HCT116 (cell line): Measurements from ENCODE around the gene FUNDC2. TPM values are rescaled to one million over a fixed set of nuclear protein-coding genes. Genes with fewer than 3 reads are reported as not detected.

ENCODE experiments used
- ATAC-seq: fragments of 200-7000 bp; cut with Tn5 transposase; 2 replicates; pipeline ENCODE4 v1.9.1; 2020; ENCODE audit warnings: mild to moderate bottlenecking, moderate library complexity
- BruUV-seq: library from RNA; stranded (reverse); fragments of 400-500 nt; replicated peaks from 2 replicates; lab custom pipeline; 2021; lab: Mats Ljungman, UMichigan
- CTCF ChIA-PET: fragments of 300-600 bp; sonication (Branson Sonifier 250); formaldehyde crosslinking; loops from one replicate; lab custom pipeline; 2021; ENCODE audit warnings: antibody characterized with exemption; lab: Charles Lee
- POLR2A ChIA-PET: fragments of 300-600, 350-600 bp; sonication (Branson Sonifier 250); formaldehyde crosslinking; loops from one replicate; lab custom pipeline; 2021; ENCODE audit warnings: antibody characterized with exemption; lab: Charles Lee
- RAD21 ChIA-PET, 2 experiments: fragments of 300-600 bp; sonication (Branson Sonifier 250); formaldehyde crosslinking; loops; one replicate each; lab custom pipeline; 2023; ENCODE audit warnings: low total read pairs in 2 of 2; ENCODE audit not compliant: uncharacterized antibody in 2 of 2, unreplicated experiment in 2 of 2, low non-redundant PET in 1 of 2; lab: Charles Lee
- DNase-seq: peaks from one replicate; pipeline ENCODE4 v3.0.0-alpha.2; 2010; ENCODE audit warnings: low read depth, low spot score
- H2AFZ ChIP-seq: fragments of 200-600 bp; shearing (Covaris generic), sonication (generic); 2 replicates; pipeline ENCODE4 v1.6.1; 2017; ENCODE audit warnings: low read depth, mixed run types, mixed read lengths, antibody characterized with exemption, low read length; ENCODE audit not compliant: poor library complexity, severe bottlenecking
- H3K27ac ChIP-seq: 2 replicates; pipeline ENCODE4 v1.5.1; 2012; ENCODE audit warnings: low read depth, low read length
- H3K27me3 ChIP-seq: fragments of 200-600 bp; sonication (generic); 2 replicates; pipeline ENCODE4 v1.6.1; 2016; ENCODE audit warnings: mixed run types, low read length, mixed read lengths; ENCODE audit not compliant: insufficient read depth
- H3K36me3 ChIP-seq, 2 experiments: fragments of 200-500 bp in 1 of 2; fragments of 200-600 bp in 1 of 2; sonication (Bioruptor generic) in 1 of 2; sonication (generic) in 1 of 2; 2 replicates each; pipeline versions ENCODE4 v1.5.1 to v1.6.1; 2014 to 2016; ENCODE audit warnings: low read length in 2 of 2, inconsistent platforms in 1 of 2, mixed read lengths in 1 of 2, mixed run types in 1 of 2; ENCODE audit not compliant: insufficient read depth in 2 of 2, control insufficient read depth in 1 of 2
- H3K4me1 ChIP-seq, 2 experiments: fragments of 200-600 bp in 1 of 2; sonication (generic) in 1 of 2; 2 replicates each; pipeline versions ENCODE4 v1.5.1 to v1.6.1; 2012 to 2017; ENCODE audit warnings: low read length in 2 of 2, inconsistent platforms in 1 of 2, mild to moderate bottlenecking in 1 of 2, mixed read lengths in 1 of 2, mixed run types in 1 of 2, moderate library complexity in 1 of 2; ENCODE audit not compliant: insufficient read depth in 2 of 2, control insufficient read depth in 1 of 2
- H3K4me2 ChIP-seq: fragments of 200-600 bp; sonication (generic); 2 replicates; pipeline ENCODE4 v1.6.1; 2017; ENCODE audit warnings: mixed run types, low read length, mixed read lengths
- H3K4me3 ChIP-seq, 2 experiments: fragments of 200-600 bp in 1 of 2; sonication (generic) in 1 of 2; replicated peaks in 1 of 2; 2 replicates each; pipeline ENCODE4 v1.5.1; 2011 to 2016; ENCODE audit warnings: low read length in 2 of 2, control low read depth in 1 of 2, low read depth in 1 of 2, mild to moderate bottlenecking in 1 of 2, mixed read lengths in 1 of 2, mixed run types in 1 of 2
- H3K79me2 ChIP-seq: fragments of 200-600 bp; sonication (generic); 2 replicates; pipeline ENCODE4 v1.6.1; 2017; ENCODE audit warnings: mild to moderate bottlenecking, mixed run types, low read length, moderate library complexity, mixed read lengths; ENCODE audit not compliant: insufficient read depth
- H3K9ac ChIP-seq: fragments of 200-600 bp; sonication (generic); 2 replicates; pipeline ENCODE4 v1.6.1; 2016; ENCODE audit warnings: low read length, mixed read lengths
- H3K9me2 ChIP-seq: fragments of 200-600 bp; sonication (generic), shearing (Covaris generic); 2 replicates; pipeline ENCODE4 v1.6.1; 2017; ENCODE audit warnings: mixed run types, mild to moderate bottlenecking, moderate library complexity; ENCODE audit not compliant: insufficient read depth
- H3K9me3 ChIP-seq, 2 experiments: fragments of 200-500 bp in 1 of 2; fragments of 200-600 bp in 1 of 2; sonication (Bioruptor generic) in 1 of 2; sonication (generic) in 1 of 2; 2 replicates each; pipeline ENCODE4 v1.6.1; 2014 to 2017; ENCODE audit warnings: low read length in 2 of 2, mixed read lengths in 2 of 2, inconsistent platforms in 1 of 2, low read depth in 1 of 2, mild to moderate bottlenecking in 1 of 2, mixed run types in 1 of 2, moderate library complexity in 1 of 2; ENCODE audit not compliant: control insufficient read depth in 1 of 2, insufficient read depth in 1 of 2
- H4K20me1 ChIP-seq: fragments of 200-600 bp; sonication (generic), shearing (Covaris generic); 2 replicates; pipeline ENCODE4 v1.6.1; 2017; ENCODE audit warnings: mixed run types, mild to moderate bottlenecking, moderate library complexity; ENCODE audit not compliant: insufficient read depth
- CBX3 ChIP-seq: IDR thresholded peaks from 2 replicates; pipeline ENCODE4 v1.6.1; 2012; ENCODE audit warnings: low read depth
- EGR1 ChIP-seq: IDR thresholded peaks from 2 replicates; pipeline ENCODE4 v1.6.1; 2012; ENCODE audit warnings: low read depth
- ELF1 ChIP-seq: IDR thresholded peaks from 2 replicates; pipeline ENCODE4 v1.6.1; 2012; ENCODE audit warnings: low read depth, borderline replicate concordance
- FOSL1 ChIP-seq: IDR thresholded peaks from 2 replicates; pipeline ENCODE4 v1.6.1; 2012; ENCODE audit warnings: low read depth
- JUND ChIP-seq: IDR thresholded peaks from 2 replicates; pipeline ENCODE4 v1.6.1; 2012
- POLR2A ChIP-seq: IDR thresholded peaks from 2 replicates; pipeline ENCODE4 v1.7.0; 2011; ENCODE audit warnings: borderline replicate concordance; ENCODE audit not compliant: insufficient read depth, insufficient read length; ENCODE audit errors: extremely low read depth
- POLR2AphosphoS5 ChIP-seq: IDR thresholded peaks from 2 replicates; pipeline ENCODE4 v1.6.1; 2011; ENCODE audit warnings: mild to moderate bottlenecking, low read depth, low read length, moderate library complexity
- RAD21 ChIP-seq: IDR thresholded peaks from 2 replicates; pipeline ENCODE4 v1.6.1; 2012; ENCODE audit warnings: low read depth, mild to moderate bottlenecking
- SP1 ChIP-seq: IDR thresholded peaks from 2 replicates; pipeline ENCODE4 v1.6.1; 2012; ENCODE audit warnings: low read depth
- SRF ChIP-seq: IDR thresholded peaks from 2 replicates; pipeline ENCODE4 v1.6.1; 2012; ENCODE audit warnings: low read depth
- TCF7L2 ChIP-seq: IDR thresholded peaks from 2 replicates; pipeline ENCODE4 v1.7.0; 2011; ENCODE audit warnings: borderline replicate concordance, inconsistent platforms; ENCODE audit not compliant: insufficient read depth, insufficient read length; ENCODE audit errors: extremely low read depth
- ZFX ChIP-seq: fragments of 450-650 bp; IDR thresholded peaks from 2 replicates; pipeline ENCODE4 v1.6.1; 2017
- intact Hi-C: fragments of 100-400 bp; cut with micrococcal nuclease; formaldehyde crosslinking; loops from 2 replicates; pipeline ENCODE4 v1.10.0; 2022
- total RNA-seq: library from RNA; stranded (reverse); gene quantifications from one replicate; pipeline ENCODE4 v1.2.1, GENCODE V29; 2021; ENCODE audit not compliant: unreplicated experiment
- TF ChIP-seq, protein P1 (sequence below): IDR thresholded peaks from 2 replicates; pipeline ENCODE4 v1.6.1; 2012
- TF ChIP-seq, protein P2 (sequence below): IDR thresholded peaks from 2 replicates; pipeline ENCODE4 v1.6.1; 2012
- TF ChIP-seq, protein P3 (sequence below), 3 experiments: fragments of 200-600 bp in 1 of 3; sonication (generic) in 1 of 3; IDR thresholded peaks in 2 of 3; conservative IDR thresholded peaks in 1 of 3; 2 replicates each; pipeline ENCODE4 v1.5.1; 2012 to 2017; ENCODE audit warnings: low read depth in 2 of 3, low read length in 2 of 3, antibody characterized with exemption in 1 of 3, borderline replicate concordance in 1 of 3, control low read depth in 1 of 3, mild to moderate bottlenecking in 1 of 3, mixed read lengths in 1 of 3, mixed run types in 1 of 3, moderate library complexity in 1 of 3; ENCODE audit not compliant: insufficient read depth in 1 of 3
- TF ChIP-seq, protein P4 (sequence below): IDR thresholded peaks from 2 replicates; pipeline ENCODE4 v1.6.1; 2011; ENCODE audit warnings: mild to moderate bottlenecking, low read length, moderate library complexity; ENCODE audit not compliant: insufficient replicate concordance; ENCODE audit errors: extremely low read depth
- TF ChIP-seq, protein P5 (sequence below): IDR thresholded peaks from 2 replicates; pipeline ENCODE4 v1.6.1; 2012; ENCODE audit warnings: low read depth

The FUNDC2 gene
- total RNA-seq, 1 experiment from 2014 or later: 32.5 TPM

DNA sequence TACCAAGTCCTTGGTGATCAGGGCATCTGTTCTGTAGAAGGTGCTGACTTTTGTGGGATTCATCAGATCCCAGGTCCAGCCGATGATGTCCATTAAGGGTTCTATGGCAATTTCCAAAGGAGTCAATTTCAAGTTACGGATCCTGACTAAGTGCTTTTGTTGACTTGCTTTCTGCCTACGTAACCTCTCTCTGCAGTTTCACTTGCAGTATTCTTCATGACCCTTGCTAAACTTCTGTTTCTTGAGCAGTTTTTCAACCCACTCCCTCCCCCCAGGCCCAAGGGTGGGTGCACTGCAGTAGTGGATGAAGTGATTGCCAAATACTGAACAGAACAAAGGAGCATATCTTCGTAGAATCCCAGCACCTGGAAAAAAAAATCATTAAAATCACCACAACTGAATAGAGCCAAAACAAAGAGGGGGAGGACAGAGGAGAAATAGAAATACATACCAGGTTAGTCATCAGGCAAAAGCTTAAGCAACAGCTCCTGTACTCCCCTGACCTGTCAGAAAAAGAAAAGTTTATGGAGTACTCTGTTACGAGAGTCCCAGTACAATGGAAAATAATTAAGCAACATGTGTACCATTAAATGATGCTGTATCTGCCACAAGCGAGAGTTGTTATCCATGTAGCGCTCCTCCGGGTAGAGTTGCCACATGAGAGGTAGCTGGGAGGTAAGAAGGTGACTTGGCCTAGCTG, 38.5 kb downstream of the FUNDC2 start:
- CTCF ChIA-PET: interaction anchor here (0.6 kb wide), 1 partner anchor 8 kb away, joined by 3 read pairs; no protein-coding TSS in a partner anchor
- TF ChIP-seq, protein P1, sequence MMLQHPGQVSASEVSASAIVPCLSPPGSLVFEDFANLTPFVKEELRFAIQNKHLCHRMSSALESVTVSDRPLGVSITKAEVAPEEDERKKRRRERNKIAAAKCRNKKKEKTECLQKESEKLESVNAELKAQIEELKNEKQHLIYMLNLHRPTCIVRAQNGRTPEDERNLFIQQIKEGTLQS: no peak
- TF ChIP-seq FOSL1 (no peak), SRF (no peak), RAD21 (no peak), POLR2AphosphoS5 (no peak), ZFX (no peak), CBX3 (no peak), SP1 (no peak), ELF1 (no peak), JUND (no peak), POLR2A (no peak), TCF7L2 (no peak), EGR1 (no peak)
- TF ChIP-seq, protein P2, sequence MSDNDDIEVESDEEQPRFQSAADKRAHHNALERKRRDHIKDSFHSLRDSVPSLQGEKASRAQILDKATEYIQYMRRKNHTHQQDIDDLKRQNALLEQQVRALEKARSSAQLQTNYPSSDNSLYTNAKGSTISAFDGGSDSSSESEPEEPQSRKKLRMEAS: no peak
- TF ChIP-seq, protein P3, sequence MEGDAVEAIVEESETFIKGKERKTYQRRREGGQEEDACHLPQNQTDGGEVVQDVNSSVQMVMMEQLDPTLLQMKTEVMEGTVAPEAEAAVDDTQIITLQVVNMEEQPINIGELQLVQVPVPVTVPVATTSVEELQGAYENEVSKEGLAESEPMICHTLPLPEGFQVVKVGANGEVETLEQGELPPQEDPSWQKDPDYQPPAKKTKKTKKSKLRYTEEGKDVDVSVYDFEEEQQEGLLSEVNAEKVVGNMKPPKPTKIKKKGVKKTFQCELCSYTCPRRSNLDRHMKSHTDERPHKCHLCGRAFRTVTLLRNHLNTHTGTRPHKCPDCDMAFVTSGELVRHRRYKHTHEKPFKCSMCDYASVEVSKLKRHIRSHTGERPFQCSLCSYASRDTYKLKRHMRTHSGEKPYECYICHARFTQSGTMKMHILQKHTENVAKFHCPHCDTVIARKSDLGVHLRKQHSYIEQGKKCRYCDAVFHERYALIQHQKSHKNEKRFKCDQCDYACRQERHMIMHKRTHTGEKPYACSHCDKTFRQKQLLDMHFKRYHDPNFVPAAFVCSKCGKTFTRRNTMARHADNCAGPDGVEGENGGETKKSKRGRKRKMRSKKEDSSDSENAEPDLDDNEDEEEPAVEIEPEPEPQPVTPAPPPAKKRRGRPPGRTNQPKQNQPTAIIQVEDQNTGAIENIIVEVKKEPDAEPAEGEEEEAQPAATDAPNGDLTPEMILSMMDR (IDR thresholded peaks at IDR 0.05 in 2 of 3, conservative IDR thresholded peaks at IDR 0.05 in 1 of 3; ENCODE audit: borderline replicate concordance in 1 of 3, insufficient read depth in 1 of 3, low read depth in 2 of 3, low read length in 2 of 3): no peak
- TF ChIP-seq, protein P4, sequence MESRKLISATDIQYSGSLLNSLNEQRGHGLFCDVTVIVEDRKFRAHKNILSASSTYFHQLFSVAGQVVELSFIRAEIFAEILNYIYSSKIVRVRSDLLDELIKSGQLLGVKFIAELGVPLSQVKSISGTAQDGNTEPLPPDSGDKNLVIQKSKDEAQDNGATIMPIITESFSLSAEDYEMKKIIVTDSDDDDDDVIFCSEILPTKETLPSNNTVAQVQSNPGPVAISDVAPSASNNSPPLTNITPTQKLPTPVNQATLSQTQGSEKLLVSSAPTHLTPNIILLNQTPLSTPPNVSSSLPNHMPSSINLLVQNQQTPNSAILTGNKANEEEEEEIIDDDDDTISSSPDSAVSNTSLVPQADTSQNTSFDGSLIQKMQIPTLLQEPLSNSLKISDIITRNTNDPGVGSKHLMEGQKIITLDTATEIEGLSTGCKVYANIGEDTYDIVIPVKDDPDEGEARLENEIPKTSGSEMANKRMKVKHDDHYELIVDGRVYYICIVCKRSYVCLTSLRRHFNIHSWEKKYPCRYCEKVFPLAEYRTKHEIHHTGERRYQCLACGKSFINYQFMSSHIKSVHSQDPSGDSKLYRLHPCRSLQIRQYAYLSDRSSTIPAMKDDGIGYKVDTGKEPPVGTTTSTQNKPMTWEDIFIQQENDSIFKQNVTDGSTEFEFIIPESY: no peak
- TF ChIP-seq, protein P5, sequence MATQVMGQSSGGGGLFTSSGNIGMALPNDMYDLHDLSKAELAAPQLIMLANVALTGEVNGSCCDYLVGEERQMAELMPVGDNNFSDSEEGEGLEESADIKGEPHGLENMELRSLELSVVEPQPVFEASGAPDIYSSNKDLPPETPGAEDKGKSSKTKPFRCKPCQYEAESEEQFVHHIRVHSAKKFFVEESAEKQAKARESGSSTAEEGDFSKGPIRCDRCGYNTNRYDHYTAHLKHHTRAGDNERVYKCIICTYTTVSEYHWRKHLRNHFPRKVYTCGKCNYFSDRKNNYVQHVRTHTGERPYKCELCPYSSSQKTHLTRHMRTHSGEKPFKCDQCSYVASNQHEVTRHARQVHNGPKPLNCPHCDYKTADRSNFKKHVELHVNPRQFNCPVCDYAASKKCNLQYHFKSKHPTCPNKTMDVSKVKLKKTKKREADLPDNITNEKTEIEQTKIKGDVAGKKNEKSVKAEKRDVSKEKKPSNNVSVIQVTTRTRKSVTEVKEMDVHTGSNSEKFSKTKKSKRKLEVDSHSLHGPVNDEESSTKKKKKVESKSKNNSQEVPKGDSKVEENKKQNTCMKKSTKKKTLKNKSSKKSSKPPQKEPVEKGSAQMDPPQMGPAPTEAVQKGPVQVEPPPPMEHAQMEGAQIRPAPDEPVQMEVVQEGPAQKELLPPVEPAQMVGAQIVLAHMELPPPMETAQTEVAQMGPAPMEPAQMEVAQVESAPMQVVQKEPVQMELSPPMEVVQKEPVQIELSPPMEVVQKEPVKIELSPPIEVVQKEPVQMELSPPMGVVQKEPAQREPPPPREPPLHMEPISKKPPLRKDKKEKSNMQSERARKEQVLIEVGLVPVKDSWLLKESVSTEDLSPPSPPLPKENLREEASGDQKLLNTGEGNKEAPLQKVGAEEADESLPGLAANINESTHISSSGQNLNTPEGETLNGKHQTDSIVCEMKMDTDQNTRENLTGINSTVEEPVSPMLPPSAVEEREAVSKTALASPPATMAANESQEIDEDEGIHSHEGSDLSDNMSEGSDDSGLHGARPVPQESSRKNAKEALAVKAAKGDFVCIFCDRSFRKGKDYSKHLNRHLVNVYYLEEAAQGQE: no peak
- no TSS peak for BruUV-seq
- Histone ChIP-seq H3K4me2 (no peak overlapping the region), H2AFZ (no peak overlapping the region), H3K27me3 (no peaks in the 10 kb centered on the region), H4K20me1 (no peaks in the 10 kb centered on the region), H3K4me3 (no peak overlapping the region), H3K79me2 (peaks cover 22% of the 10 kb centered on the region), H3K27ac (no peak overlapping the region), H3K9ac (no peak overlapping the region), H3K36me3 (no peaks in the 10 kb centered on the region; a peak in 1 of 4 replicates), H3K9me3 (no peaks in the 10 kb centered on the region), H3K9me2 (no peaks in the 10 kb centered on the region), H3K4me1 (peaks cover 15 to 32% of the 10 kb centered on the region in 2 experiments)
- ATAC-seq (no peak), DNase-seq (no peak)
- RAD21 ChIA-PET: no interaction called here
- POLR2A ChIA-PET: no interaction called here
- intact Hi-C loops: no loop called here
